ENCODE data around the gene PDLIM1.

The PDLIM1 gene

DNA sequence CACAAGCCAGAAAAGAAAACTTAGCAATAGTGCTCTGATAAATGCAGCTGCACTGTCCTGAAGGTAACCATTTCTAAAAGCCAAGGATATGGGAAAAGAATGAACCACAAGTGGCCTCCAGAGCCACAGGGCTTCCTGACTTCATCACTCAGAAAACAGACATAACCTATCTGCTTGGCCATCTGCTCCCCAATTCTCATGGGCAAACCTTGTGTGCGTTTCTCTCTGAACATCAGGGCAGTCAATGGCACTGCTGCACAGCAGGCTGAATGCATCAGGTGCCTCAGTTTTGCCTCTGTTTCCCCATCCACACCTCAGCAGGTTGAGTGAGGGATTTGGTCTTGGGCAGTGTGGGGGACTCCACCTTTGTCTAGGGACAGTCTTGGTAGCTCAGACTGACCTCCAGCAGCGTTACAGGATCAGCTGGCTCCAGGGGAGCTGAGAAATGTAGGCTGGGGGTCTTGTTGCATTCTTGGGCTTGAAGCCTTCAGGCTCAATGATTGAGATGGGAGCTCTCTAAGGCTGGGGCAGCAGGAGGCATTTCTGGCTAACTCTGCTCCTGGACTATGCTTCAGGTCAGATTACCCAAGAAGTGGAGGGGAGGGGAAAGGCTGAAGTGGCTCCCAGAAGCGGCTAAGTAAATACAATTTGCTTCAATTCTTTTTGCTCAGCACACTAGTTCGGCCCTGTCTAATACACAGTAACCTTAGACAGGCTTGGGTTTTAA, 23.6 kb upstream of the PDLIM1 start:
- DNase-seq = no peak

DNA sequence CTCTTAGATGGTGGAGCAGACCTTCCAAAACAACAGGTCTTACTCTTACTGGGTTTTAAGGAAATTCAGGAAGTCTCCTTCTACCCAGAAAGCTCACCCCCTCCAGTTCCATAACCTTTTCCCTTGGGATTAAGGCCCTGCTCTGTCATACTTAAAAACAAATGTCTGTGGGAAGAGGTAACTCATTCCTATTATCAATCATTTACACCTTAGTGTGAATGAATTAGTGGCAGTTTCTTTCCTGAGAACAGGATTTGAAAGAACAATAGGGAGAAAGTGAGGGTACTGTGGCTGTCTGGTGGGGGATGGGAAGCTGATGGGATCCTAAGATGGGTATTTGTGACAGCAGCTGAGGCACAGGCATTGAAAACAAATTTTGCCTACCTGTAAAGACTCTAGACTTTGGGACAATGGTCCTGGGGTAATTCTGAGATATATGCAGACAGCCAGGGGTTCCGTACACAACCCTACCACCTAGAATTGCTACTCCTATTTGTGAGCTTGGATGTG, 22.2 kb upstream of the PDLIM1 start:
- DNase-seq = no peak

DNA sequence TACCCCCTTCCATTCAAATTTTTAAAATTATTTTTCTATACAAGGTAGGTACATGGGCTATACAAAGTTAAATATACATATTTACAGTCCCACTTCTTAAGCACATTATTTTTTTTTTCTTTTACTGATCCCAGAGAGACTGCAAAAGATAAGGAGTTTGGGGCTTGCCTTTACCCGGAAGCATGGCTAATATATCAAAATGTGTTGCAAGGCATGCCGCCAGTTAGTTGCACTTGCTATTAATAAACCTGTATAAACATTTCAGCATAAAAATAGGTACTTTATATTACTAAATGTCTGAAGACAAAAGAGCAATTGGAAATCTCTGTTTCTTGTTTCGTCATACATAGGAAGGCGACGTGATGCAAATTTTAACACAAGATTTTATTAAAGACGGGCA, 21.5 kb upstream of the PDLIM1 start:
- no peak for DNase-seq

DNA sequence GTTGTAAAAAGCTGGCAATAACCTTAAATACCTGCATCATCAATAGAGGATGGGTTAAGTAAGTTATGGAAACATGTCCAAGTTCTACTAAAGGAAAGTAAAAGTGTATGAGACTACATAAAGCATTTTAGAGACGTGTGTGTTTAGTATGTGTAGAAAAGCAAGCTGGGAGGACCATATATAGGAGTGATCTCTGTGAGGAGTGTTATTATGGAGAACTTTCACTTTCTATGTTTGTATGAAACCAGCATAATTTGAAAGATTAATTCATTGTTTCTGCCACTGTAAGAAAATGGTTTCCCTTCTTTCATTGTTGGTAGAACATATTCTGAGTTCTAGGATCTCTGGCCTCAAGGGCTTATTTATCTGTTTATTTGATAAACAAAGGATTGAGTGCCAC, 19.2 kb upstream of the PDLIM1 start:
- no peak for DNase-seq

- DNase-seq = no peak
These were observed 17.8 kb upstream of the PDLIM1 start for GRCh38 chr10:95308389-95309302.

GRCh38 chr10:95306851-95307250, 16.0 kb upstream of the PDLIM1 start:
- DNase-seq = no peak

DNA sequence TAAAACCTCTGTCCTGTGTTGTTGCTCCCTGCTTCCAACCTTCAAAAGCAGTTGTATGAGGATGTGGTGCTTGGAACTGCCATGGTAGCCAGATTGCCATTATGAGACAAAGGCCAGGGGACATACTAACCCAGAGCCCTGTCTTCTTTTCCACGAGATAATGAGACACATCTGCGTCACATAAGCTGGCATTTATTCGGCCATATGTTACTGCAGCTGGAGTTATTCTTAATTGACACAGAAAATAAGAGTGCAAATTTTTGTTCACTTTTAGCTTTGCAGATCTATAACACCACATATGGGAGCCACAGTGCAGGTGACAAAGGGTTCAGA, 15.5 kb upstream of the PDLIM1 start:
- DNase-seq = no peak

- DNase-seq = no peak
These were observed 15.0 kb upstream of the PDLIM1 start for GRCh38 chr10:95305606-95306317.

- no peak for DNase-seq
These were observed 14.2 kb upstream of the PDLIM1 start for GRCh38 chr10:95304976-95305375.

DNA sequence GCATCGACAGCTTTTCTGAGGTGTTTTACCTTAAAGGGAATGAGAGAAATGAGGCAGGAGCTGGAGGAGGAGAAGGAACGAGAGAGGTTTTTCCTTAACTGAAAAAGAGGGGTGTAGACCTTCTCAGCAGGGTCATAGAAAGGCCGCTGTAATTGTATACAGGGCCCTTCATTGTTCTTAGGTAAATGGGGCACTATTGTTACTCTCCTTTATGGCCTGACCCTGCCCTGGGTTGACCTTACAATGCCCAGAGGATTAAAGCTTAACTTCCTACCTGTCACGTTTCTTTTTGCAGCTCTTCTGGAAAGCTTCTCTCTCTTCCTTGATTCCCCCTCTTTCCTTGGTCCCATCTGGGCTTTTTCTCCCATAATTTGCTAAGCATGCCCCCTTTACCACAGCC, 13.7 kb upstream of the PDLIM1 start:
- no peak for DNase-seq

DNA sequence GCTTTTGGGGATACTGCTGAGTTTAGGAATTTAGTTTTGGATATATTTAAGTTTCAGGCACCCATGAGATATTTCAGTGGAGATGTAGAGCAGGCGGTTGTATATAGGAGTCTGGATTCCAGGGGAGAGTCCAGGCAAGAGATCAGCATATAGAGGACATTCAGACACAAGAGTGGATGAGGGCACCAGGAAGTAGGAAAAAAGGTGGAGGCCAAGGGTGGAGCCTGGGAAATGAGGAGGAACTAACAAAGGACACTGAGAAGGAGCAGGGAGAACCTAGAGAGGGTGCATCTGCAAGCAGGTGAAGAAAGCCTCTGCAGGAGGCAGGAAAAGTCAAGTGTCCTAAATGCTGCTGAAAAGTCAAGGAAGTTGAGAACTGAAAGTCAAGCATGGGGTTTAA, 13.1 kb upstream of the PDLIM1 start:
- no peak for DNase-seq

GRCh38 chr10:95303535-95303934, 12.7 kb upstream of the PDLIM1 start:
- DNase-seq = no peak

- DNase-seq = no peak
These were observed 9.3 kb upstream of the PDLIM1 start for GRCh38 chr10:95300022-95300539.

GRCh38 chr10:95297402-95297801, 6.6 kb upstream of the PDLIM1 start:
- no peak for DNase-seq

DNA sequence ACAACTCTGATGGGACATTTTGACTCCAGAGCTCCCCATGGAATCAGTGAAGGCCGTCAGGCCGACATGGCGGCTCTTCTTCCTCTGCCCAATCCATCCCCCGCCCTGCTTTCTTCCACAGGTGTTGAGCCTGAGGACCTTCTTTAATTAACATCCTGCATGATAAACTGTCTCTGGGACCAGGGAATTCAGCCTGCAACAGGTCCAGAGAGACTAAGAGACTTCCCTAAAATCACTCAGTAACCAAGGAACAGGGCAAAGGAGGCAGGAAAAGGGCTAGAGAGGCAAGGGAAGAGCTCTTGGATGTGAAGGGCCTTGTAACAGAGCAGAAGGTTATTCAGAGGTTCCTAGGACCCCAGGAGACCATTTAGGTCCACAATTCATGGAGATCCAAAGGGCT, 6.0 kb upstream of the PDLIM1 start:
- DNase-seq = no peak

DNA sequence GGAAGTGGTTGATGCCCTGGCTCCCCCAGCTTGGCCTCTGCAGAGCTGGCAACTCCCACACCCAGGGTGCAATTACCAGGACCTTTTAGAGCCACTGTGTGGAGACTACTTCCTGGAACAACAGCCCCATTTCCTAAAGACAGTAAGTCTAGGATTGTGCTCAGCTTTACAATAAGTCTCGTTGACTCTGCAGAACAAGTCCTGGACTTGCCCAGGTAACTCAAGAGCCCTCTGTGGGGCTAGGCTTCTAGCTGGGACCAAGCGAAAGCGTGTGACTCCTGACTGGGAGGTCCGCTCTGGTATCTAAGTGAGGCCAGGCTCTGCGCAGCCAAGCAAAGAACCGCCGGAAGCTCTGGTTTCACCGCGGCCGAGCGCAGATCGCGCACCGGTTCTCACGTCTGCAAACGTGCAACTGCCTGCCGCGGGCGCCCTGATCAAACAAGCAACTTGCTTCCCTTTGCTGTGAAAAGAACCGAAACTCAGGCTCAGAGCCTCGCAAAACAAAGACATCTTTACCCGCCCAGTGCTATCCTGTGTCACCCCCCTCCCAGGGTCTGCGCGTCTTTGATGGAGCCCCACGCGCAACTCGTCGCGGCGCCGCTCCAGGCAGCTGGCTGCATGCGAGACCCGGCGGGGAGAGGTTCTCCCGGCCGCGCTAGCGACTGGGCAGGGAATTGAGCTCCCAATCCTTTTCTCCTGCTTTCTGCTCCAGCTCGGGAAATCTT, 4.4 kb upstream of the PDLIM1 start:
- DNase-seq = no peak

DNA sequence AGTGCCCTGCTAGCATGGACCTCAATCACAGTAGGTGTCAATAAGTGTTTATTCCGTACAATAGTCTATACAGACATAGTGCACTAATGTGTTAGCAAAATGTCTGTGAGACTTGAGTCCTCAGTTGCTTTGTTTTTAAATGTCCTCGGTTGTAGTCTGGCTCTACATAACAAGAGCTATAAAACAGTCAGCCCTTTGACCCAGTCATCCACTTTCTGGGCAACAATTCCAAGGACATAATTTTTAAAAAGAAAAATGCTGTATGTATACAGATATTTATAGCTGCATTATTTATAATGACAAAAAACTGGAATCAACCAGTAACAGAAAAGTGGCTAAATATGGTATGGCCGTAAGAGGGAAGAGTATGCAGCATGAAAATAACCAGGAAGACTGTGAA, 2.8 kb upstream of the PDLIM1 start:
- DNase-seq = no peak

DNA sequence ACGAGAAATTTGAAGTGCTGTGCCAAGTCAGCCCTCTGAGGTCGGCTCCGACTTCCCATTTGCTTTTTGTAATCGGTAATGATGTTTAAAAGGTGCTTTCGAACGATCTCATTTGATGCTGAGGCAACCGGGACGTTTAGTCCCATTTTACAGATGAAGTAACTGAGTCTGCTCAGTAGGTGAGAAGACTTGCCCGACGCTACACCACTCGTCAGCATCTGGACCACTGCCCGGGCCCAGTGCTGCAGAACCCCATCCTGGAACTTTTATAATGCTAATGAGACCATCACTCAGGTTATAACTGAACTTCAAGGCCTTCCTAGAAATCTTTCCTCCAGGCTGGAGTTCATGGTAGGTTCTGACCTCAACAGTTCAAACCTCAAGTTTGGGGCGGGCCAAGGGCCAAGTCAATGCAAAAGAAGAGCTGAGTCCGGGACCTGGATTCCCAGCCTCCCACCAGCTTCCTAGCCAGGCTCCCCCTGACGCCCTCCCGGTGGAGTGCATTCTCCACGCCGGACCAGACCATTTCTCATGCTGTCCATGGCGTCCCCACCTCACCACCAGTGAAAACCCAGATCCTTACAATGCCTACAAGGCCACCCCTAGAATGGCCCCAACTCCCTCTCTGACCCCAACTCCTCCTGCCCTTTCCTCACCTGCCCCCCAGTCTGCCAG, 699 bp upstream of the PDLIM1 start:
- DNase-seq = no peak

GRCh38 chr10:95289921-95290421, 832 bp downstream of the PDLIM1 start:
- DNase-seq = no peak

DNA sequence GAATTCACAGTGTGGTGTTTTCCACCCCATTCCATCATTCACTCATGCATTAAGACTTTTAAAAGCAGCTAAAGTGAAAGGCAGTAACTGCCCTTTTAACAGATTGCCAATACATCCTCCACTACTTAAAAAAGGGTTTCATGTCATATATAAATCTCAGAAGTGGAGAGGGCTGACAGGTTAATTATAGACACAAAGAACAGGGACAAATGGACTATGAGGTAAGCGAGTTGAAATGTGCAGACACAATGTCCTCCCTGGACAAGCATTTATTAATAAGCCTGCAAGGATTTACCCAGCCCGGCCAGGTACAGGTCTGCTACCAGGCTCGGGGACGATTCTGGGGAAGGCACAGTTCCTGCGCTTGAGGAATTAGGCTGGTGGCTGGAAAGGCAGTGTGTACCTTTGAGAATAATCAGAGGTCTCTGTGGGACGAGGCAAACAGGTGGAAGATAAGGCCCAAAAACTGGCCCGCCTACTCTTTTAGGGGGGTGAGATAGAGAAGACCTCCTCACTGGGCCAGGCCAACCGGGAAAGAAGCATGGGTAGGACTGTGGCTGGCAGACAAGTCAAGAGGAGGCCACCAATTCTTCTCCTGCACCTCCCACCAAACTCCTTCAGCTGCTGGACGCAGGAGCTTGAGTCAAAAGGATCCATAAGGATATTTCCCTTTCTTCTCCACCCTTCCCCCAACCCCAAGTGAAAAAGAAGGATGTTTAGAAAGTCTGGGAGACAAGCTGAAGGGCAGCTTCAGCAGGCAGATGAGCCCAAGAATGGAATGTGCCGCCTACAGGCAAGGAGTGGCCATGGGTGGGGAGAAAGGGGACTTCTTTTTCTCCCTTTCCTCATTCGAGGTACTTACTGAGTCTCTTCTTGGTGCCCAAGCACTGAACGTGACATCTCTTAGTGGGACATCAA, 1.5 kb downstream of the PDLIM1 start:
- DNase-seq = no peak

DNA sequence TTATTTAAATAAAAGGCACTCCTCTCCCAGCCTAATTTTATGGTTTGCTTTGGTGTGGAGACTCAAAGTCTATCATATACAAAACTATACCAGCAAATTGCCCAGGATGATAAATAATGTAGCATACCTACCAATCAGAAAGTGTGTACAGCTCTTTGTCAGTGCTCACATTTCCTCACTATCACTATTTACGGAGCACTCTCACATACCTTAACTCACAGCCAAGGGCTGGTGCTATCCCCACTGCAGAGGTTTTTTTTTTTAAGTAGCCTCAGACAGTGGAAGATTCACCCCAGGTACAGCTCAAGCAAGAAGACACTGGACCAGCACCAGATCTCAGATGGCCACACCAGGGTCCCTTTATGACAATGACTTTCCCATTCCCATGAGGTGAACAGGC, 2.5 kb downstream of the PDLIM1 start:
- DNase-seq = no peak
